GM23248 (cell line): ENCODE results near the gene DNAJA4.

Source experiments
- EZH2 ChIP-seq: fragments of 200-600 bp; sonication (generic); IDR thresholded peaks from 2 replicates; pipeline ENCODE4 v1.6.1; 2018; ENCODE audit warnings: antibody characterized with exemption, mild to moderate bottlenecking; ENCODE audit not compliant: insufficient read depth, poor library complexity, severe bottlenecking
- EZH2phosphoT487 ChIP-seq: fragments of 200-600 bp; sonication (generic); IDR thresholded peaks from 2 replicates; pipeline ENCODE4 v1.6.1; 2018; ENCODE audit warnings: antibody characterized with exemption, moderate library complexity, mild to moderate bottlenecking, low read depth; ENCODE audit not compliant: insufficient read depth

GRCh38 chr15:78224023-78224411, 40.3 kb upstream of the DNAJA4 start:
- TF ChIP-seq EZH2, result no peak
- TF ChIP-seq EZH2phosphoT487, result no peak
